ENCODE measurements around the gene PRKCH. TPM values are rescaled to one million over a fixed set of nuclear protein-coding genes. Genes with fewer than 3 reads are reported as not detected.

The PRKCH gene
- total and polyA plus RNA-seq, 10 of the 15 experiments (the other 5 are each of a cell fraction or from before 2014, with no cell fraction given), result 10.7 to 140 (median 33.2) TPM

DNA sequence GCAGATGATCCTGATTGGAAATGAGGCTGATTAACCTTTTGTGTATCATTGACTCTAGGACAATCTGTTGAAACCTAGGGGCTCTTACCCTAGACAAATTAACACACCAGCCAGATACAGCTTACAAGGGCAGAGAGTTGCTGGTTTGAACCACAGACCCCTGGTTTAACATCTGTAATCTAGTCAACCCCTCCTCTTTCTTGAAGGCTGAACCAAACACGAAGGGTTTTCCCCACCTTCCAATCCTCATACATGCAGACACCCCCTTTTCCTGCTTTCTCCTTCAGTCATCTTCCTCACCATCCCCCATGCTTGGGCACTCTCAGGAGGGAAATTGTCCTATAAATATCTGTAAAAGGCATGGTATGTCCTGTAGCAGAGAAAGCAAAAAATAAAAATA lies 247.9 kb downstream of the PRKCH start:
- DNase-seq (ENCODE audit: low read depth, low spot score) (no peak), FAIRE-seq (peak; percentile 41), ATAC-seq (peak; percentile 5)
- intact Hi-C loops (cut with micrococcal nuclease; ENCODE audit: unreplicated experiment), result no loop called here
- 44% methylated on average over 1 of the region's 1 CpG for WGBS (ENCODE audit: insufficient coverage, insufficient replicate concordance, low lambda C conversion rate, missing lambda C conversion rate)
- H4K20me1 ChIP-seq (ENCODE audit: control insufficient read depth, insufficient read depth), result no peaks in the 10 kb centered on the region
- H3K27me3 ChIP-seq (replicated peaks in 1 of 2; ENCODE audit: control insufficient read depth in 2 of 2, insufficient read depth in 2 of 2, low read length in 1 of 2), result no peaks in the 10 kb centered on the region
- no peaks in the 10 kb centered on the region; the same call in 2 of the 3 replicates for H3K9me3 ChIP-seq (replicated peaks; ENCODE audit: control insufficient read depth, insufficient read depth, low read length)
- H3K9ac ChIP-seq (ENCODE audit: control insufficient read depth, insufficient read depth, low read length), result no peak overlapping the region
- H3K79me2 ChIP-seq (ENCODE audit: control insufficient read depth, insufficient read depth, low read length), result no peaks in the 10 kb centered on the region
- H3K4me3 ChIP-seq, result no peak overlapping the region
- ChIA-PET POLR2A (interaction anchor here (0.9 kb wide), 1 partner anchor 10 kb away, joined by 4 read pairs; no protein-coding TSS in a partner anchor), RAD21 (ENCODE audit: unreplicated experiment) (interaction anchor here (0.6 to 2.2 kb wide), 10 partner anchors 8 to 193 kb away, joined by 3 to 7 read pairs (median 4); partner anchors contain the start of gene SNAPC1), CTCF (interaction anchor here (1.0 to 2.2 kb wide), 6 partner anchors 10 to 272 kb away, joined by 3 to 7 read pairs (median 3); no protein-coding TSS in a partner anchor), SMC1A (ENCODE audit: uncharacterized antibody, unreplicated experiment) (interaction anchor here (0.9 to 2.7 kb wide), 19 partner anchors 10 to 150 kb away, joined by 3 to 8 read pairs (median 4); no protein-coding TSS in a partner anchor)
- H3K27ac ChIP-seq (ENCODE audit: control insufficient read depth, insufficient read depth), result no peak overlapping the region
- peak overlapping the region; percentile 61 for H2AFZ ChIP-seq (ENCODE audit: control insufficient read depth, low read depth, low read length)
- H3K36me3 ChIP-seq (ENCODE audit: control insufficient read depth in 2 of 2, insufficient read depth in 2 of 2, low read length in 1 of 2), result no peaks in the 10 kb centered on the region
- no TSS peak for BruUV-seq (replicated peaks)
- peaks cover 18% of the 10 kb centered on the region for H3K4me1 ChIP-seq (ENCODE audit: control insufficient read depth, insufficient read depth, low read length)
- in situ Hi-C loops (cut with MboI), result no loop called here
- H3K4me2 ChIP-seq (ENCODE audit: control insufficient read depth, insufficient read depth), result peak overlapping the region; percentile 39; the same call in 1 of the 2 replicates
- TF ChIP-seq ZNF274 (IDR thresholded peaks at IDR 0.05; ENCODE audit: insufficient read depth, insufficient read length) (no peak), NR2C1 (IDR thresholded peaks at IDR 0.05) (no peak), ATF7 (IDR thresholded peaks at IDR 0.05; ENCODE audit: low read depth) (no peak), MXI1 (IDR thresholded peaks at IDR 0.05; ENCODE audit: low read depth, low read length) (no peak), PML (IDR thresholded peaks at IDR 0.05; ENCODE audit: low read length) (no peak), SRF (IDR thresholded peaks at IDR 0.05; ENCODE audit: low read depth in 2 of 2, low read length in 2 of 2) (no peak), ZNF24 (IDR thresholded peaks at IDR 0.05) (no peak), YY1 (IDR thresholded peaks at IDR 0.05; ENCODE audit: low read depth, low read length) (no peak), ZNF207 (IDR thresholded peaks at IDR 0.05; ENCODE audit: borderline replicate concordance) (no peak), BRCA1 (IDR thresholded peaks at IDR 0.05; ENCODE audit: low read depth, low read length) (no peak), NFIC (IDR thresholded peaks at IDR 0.05; ENCODE audit: low read depth, low read length) (no peak)
- TF ChIP-seq, protein P1, sequence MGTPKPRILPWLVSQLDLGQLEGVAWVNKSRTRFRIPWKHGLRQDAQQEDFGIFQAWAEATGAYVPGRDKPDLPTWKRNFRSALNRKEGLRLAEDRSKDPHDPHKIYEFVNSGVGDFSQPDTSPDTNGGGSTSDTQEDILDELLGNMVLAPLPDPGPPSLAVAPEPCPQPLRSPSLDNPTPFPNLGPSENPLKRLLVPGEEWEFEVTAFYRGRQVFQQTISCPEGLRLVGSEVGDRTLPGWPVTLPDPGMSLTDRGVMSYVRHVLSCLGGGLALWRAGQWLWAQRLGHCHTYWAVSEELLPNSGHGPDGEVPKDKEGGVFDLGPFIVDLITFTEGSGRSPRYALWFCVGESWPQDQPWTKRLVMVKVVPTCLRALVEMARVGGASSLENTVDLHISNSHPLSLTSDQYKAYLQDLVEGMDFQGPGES (IDR thresholded peaks at IDR 0.05), result no peak
- TF ChIP-seq, protein P2, sequence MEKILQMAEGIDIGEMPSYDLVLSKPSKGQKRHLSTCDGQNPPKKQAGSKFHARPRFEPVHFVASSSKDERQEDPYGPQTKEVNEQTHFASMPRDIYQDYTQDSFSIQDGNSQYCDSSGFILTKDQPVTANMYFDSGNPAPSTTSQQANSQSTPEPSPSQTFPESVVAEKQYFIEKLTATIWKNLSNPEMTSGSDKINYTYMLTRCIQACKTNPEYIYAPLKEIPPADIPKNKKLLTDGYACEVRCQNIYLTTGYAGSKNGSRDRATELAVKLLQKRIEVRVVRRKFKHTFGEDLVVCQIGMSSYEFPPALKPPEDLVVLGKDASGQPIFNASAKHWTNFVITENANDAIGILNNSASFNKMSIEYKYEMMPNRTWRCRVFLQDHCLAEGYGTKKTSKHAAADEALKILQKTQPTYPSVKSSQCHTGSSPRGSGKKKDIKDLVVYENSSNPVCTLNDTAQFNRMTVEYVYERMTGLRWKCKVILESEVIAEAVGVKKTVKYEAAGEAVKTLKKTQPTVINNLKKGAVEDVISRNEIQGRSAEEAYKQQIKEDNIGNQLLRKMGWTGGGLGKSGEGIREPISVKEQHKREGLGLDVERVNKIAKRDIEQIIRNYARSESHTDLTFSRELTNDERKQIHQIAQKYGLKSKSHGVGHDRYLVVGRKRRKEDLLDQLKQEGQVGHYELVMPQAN (conservative IDR thresholded peaks at IDR 0.05), result no peak

All from GM12878 (cell line).